Measurements from ENCODE around the gene RAE1. TPM values are rescaled to one million over a fixed set of nuclear protein-coding genes. Genes with fewer than 3 reads are reported as not detected.

RAE1 gene
- total RNA-seq, 1 donor = 24.6 TPM

DNA sequence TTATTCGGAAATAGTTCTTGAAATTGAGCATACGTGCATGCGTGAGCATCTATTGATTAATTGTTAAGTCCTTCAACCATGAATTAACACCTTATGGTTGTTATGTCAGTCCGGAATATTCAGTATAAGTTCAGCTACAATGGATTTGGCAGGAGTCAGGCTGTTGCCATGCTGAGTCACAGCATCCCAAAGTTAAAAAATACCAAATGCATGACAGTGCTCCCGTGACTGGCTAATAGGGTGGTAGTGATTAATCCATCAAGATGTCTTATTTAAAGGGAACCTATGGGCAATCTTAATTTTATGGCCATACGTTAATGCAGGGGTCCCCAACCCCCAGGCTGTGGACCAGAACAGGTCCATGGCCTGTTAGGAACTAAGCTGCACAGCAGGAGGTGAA is 10.5 kb downstream of the RAE1 start:
- Histone ChIP-seq H3K27ac (ENCODE audit: low read depth, low read length) (no peak overlapping the region), H3K4me1 (ENCODE audit: insufficient read depth, low read length) (no peaks in the 10 kb centered on the region), H4K20me1 (ENCODE audit: insufficient read depth, low read length) (no peaks in the 10 kb centered on the region), H2AFZ (ENCODE audit: low read length) (no peak overlapping the region), H3K4me2 (ENCODE audit: insufficient read depth, low read length) (no peak overlapping the region), H3K27me3 (ENCODE audit: insufficient read depth, low read length) (no peaks in the 10 kb centered on the region), H3K79me2 (ENCODE audit: insufficient read depth, low read length) (peaks cover 30% of the 10 kb centered on the region), H3K9me3 (ENCODE audit: low read depth, low read length) (no peaks in the 10 kb centered on the region), H3K4me3 (ENCODE audit: insufficient read depth, low read length) (no peak overlapping the region), H3K36me3 (ENCODE audit: insufficient read depth, low read length) (peaks cover 27% of the 10 kb centered on the region)
- TF ChIP-seq, protein P1, sequence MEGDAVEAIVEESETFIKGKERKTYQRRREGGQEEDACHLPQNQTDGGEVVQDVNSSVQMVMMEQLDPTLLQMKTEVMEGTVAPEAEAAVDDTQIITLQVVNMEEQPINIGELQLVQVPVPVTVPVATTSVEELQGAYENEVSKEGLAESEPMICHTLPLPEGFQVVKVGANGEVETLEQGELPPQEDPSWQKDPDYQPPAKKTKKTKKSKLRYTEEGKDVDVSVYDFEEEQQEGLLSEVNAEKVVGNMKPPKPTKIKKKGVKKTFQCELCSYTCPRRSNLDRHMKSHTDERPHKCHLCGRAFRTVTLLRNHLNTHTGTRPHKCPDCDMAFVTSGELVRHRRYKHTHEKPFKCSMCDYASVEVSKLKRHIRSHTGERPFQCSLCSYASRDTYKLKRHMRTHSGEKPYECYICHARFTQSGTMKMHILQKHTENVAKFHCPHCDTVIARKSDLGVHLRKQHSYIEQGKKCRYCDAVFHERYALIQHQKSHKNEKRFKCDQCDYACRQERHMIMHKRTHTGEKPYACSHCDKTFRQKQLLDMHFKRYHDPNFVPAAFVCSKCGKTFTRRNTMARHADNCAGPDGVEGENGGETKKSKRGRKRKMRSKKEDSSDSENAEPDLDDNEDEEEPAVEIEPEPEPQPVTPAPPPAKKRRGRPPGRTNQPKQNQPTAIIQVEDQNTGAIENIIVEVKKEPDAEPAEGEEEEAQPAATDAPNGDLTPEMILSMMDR (IDR thresholded peaks at IDR 0.05; ENCODE audit: extremely low read depth, low read depth, low read length) = no peak
- peak; percentile 90 for DNase-seq (ENCODE audit: insufficient read length, low spot score, missing footprints)

DNA sequence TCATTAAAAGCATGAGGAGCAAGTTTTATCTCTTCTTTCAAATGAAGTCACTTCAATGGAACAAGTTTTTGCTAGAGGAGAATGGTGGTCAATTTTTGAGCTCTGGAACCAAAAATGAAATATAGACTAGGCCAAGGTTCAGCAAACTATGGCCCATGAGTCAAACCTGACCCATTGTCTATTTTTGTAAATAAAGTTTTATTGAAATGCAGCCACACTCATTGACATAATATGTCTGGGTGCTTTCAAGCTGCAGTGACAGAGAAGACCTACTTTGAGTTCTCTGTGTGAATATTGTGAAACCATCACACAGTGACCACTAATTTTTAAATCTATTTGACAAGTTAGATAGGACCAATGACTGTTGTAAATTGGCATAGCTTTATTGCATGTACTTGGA is 13.4 kb downstream of the RAE1 start:
- peaks cover 55% of the 10 kb centered on the region for H3K36me3 ChIP-seq (ENCODE audit: insufficient read depth, low read length)
- H2AFZ ChIP-seq (ENCODE audit: low read length) = no peak overlapping the region
- no peak for DNase-seq (ENCODE audit: insufficient read length, low spot score, missing footprints)
- H3K4me2 ChIP-seq (ENCODE audit: insufficient read depth, low read length) = no peak overlapping the region
- no peaks in the 10 kb centered on the region for H3K27me3 ChIP-seq (ENCODE audit: insufficient read depth, low read length)
- H3K4me1 ChIP-seq (ENCODE audit: insufficient read depth, low read length) = no peaks in the 10 kb centered on the region
- H3K4me3 ChIP-seq (ENCODE audit: insufficient read depth, low read length) = no peak overlapping the region
- TF ChIP-seq, protein P1 (IDR thresholded peaks at IDR 0.05; ENCODE audit: extremely low read depth, low read depth, low read length) = no peak
- H4K20me1 ChIP-seq (ENCODE audit: insufficient read depth, low read length) = no peaks in the 10 kb centered on the region
- H3K9me3 ChIP-seq (ENCODE audit: low read depth, low read length) = no peaks in the 10 kb centered on the region
- H3K27ac ChIP-seq (ENCODE audit: low read depth, low read length) = no peak overlapping the region
- peaks cover 30% of the 10 kb centered on the region for H3K79me2 ChIP-seq (ENCODE audit: insufficient read depth, low read length)

DNA sequence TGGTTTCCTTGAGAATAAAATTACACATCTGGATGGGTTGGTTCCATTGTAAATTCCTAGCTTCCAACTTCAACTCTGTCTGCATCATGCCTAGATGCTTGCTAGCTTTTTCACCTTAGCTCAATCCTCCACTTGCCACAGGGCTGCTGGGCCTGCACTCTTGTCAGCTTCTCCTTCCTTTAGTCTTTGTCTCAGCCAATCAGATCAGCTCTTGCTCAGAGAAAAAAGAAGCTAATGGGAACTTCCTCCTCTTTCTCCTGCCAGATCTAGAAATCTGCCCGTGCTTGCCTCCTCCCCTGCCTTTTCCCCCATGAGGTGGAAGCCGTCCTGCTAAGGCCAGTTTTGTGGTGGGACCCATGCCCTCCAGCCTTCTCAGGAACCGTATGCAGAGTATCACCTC is 18.5 kb downstream of the RAE1 start:
- H3K4me2 ChIP-seq (ENCODE audit: insufficient read depth, low read length) = no peak overlapping the region
- TF ChIP-seq, protein P1 (IDR thresholded peaks at IDR 0.05; ENCODE audit: extremely low read depth, low read depth, low read length) = no peak
- no peaks in the 10 kb centered on the region for H4K20me1 ChIP-seq (ENCODE audit: insufficient read depth, low read length)
- no peaks in the 10 kb centered on the region for H3K27me3 ChIP-seq (ENCODE audit: insufficient read depth, low read length)
- no peak overlapping the region for H3K27ac ChIP-seq (ENCODE audit: low read depth, low read length)
- H3K4me3 ChIP-seq (ENCODE audit: insufficient read depth, low read length) = no peak overlapping the region
- peaks cover 91% of the 10 kb centered on the region for H3K36me3 ChIP-seq (ENCODE audit: insufficient read depth, low read length)
- H2AFZ ChIP-seq (ENCODE audit: low read length) = no peak overlapping the region
- DNase-seq (ENCODE audit: insufficient read length, low spot score, missing footprints) = no peak
- peaks cover 3% of the 10 kb centered on the region for H3K4me1 ChIP-seq (ENCODE audit: insufficient read depth, low read length)
- no peaks in the 10 kb centered on the region for H3K9me3 ChIP-seq (ENCODE audit: low read depth, low read length)
- H3K79me2 ChIP-seq (ENCODE audit: insufficient read depth, low read length) = peaks cover 3% of the 10 kb centered on the region

DNA sequence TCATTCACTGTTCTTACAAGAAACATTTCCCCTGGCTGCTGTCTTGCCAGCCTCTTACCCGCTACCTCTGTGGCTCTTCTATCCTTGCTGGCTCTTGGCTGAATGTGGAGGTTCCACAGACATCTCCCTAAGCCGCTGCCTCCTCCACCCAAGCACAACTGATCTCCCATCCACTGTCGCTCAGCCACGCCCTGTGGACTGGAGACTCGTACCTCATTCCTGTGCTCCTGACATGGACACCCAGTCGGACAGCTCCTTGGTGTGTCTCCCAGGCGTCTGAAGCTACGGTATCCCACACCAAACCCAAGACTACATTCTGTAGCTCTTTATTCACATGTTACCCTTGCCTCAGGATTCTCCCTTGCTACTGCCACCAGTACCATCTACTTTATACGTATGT is 19.3 kb downstream of the RAE1 start:
- no peak overlapping the region for H3K27ac ChIP-seq (ENCODE audit: low read depth, low read length)
- peaks cover 3% of the 10 kb centered on the region for H4K20me1 ChIP-seq (ENCODE audit: insufficient read depth, low read length)
- TF ChIP-seq, protein P1 (IDR thresholded peaks at IDR 0.05; ENCODE audit: extremely low read depth, low read depth, low read length) = no peak
- peaks cover 92% of the 10 kb centered on the region for H3K36me3 ChIP-seq (ENCODE audit: insufficient read depth, low read length)
- H3K4me1 ChIP-seq (ENCODE audit: insufficient read depth, low read length) = peaks cover 7% of the 10 kb centered on the region
- H3K4me3 ChIP-seq (ENCODE audit: insufficient read depth, low read length) = no peak overlapping the region
- H2AFZ ChIP-seq (ENCODE audit: low read length) = no peak overlapping the region
- H3K9me3 ChIP-seq (ENCODE audit: low read depth, low read length) = no peaks in the 10 kb centered on the region
- H3K79me2 ChIP-seq (ENCODE audit: insufficient read depth, low read length) = peaks cover 3% of the 10 kb centered on the region
- no peak overlapping the region for H3K4me2 ChIP-seq (ENCODE audit: insufficient read depth, low read length)
- no peak for DNase-seq (ENCODE audit: insufficient read length, low spot score, missing footprints)
- H3K27me3 ChIP-seq (ENCODE audit: insufficient read depth, low read length) = no peaks in the 10 kb centered on the region

Data from osteoblast (primary cell).